MM.1S (cell line): ENCODE data around the gene CCL26.

Experiments
- DNase-seq: peaks from one replicate; pipeline ENCODE4 v3.0.0-alpha.2; 2015
- H2AFZ ChIP-seq: fragments of 300-600 bp; sonication (generic); 2 replicates; pipeline ENCODE4 v1.6.0; 2016; ENCODE audit warnings: antibody characterized with exemption, low read length
- H3F3A ChIP-seq: fragments of 300-600 bp; sonication (generic); 2 replicates; pipeline ENCODE4 v1.6.1; 2016; ENCODE audit warnings: mild to moderate bottlenecking, antibody characterized with exemption, low read length, moderate library complexity, mixed read lengths; ENCODE audit not compliant: insufficient read depth
- H3K27ac ChIP-seq: fragments of 300-600 bp; sonication (generic); 2 replicates; pipeline ENCODE4 v1.5.1; 2016; ENCODE audit warnings: mild to moderate bottlenecking, low read length
- H3K27me3 ChIP-seq: fragments of 300-600 bp; sonication (generic); replicated peaks from 2 replicates; pipeline ENCODE4 v1.6.0; 2016; ENCODE audit warnings: low read length; ENCODE audit not compliant: insufficient read depth
- H3K36me3 ChIP-seq: fragments of 300-600 bp; sonication (generic); replicated peaks from 2 replicates; pipeline ENCODE4 v1.6.1; 2016; ENCODE audit warnings: mild to moderate bottlenecking, low read length, mixed read lengths; ENCODE audit not compliant: insufficient read depth
- H3K4me1 ChIP-seq: fragments of 300-600 bp; sonication (generic); 2 replicates; pipeline ENCODE4 v1.6.1; 2016; ENCODE audit warnings: low read length, mixed read lengths
- H3K4me2 ChIP-seq: fragments of 300-600 bp; sonication (generic); 2 replicates; pipeline ENCODE4 v1.6.0; 2016; ENCODE audit warnings: low read depth, low read length
- H3K4me3 ChIP-seq: fragments of 300-600 bp; sonication (generic); 2 replicates; pipeline ENCODE4 v1.5.1; 2016; ENCODE audit warnings: low read length, mixed read lengths
- H3K79me2 ChIP-seq: fragments of 300-600 bp; sonication (generic); 2 replicates; pipeline ENCODE4 v1.6.1; 2016; ENCODE audit warnings: mixed run types, low read length, mixed read lengths
- H3K9ac ChIP-seq: fragments of 300-600 bp; sonication (generic); 2 replicates; pipeline ENCODE4 v1.6.1; 2016; ENCODE audit warnings: low read length, mixed read lengths
- H3K9me2 ChIP-seq: fragments of 300-600 bp; sonication (generic); replicated peaks from 2 replicates; pipeline ENCODE4 v1.6.1; 2016; ENCODE audit warnings: mild to moderate bottlenecking, low read length, mixed read lengths; ENCODE audit not compliant: insufficient read depth
- H3K9me3 ChIP-seq: fragments of 300-600 bp; sonication (generic); replicated peaks from 2 replicates; pipeline ENCODE4 v1.6.1; 2016; ENCODE audit warnings: mild to moderate bottlenecking, low read length, mixed read lengths; ENCODE audit not compliant: insufficient read depth
- H4K20me1 ChIP-seq: fragments of 300-600 bp; sonication (generic); 2 replicates; pipeline ENCODE4 v1.6.1; 2016; ENCODE audit warnings: mild to moderate bottlenecking, low read length, moderate library complexity, mixed read lengths; ENCODE audit not compliant: insufficient read depth
- EZH2 ChIP-seq: fragments of 300-600 bp; sonication (generic); optimal IDR thresholded peaks from 2 replicates; pipeline ENCODE3; 2017; ENCODE audit warnings: low read depth, mild to moderate bottlenecking, antibody characterized with exemption, low read length, mixed read lengths
- EZH2phosphoT487 ChIP-seq: fragments of 300-600 bp; sonication (generic); IDR thresholded peaks from 2 replicates; pipeline ENCODE4 v1.6.1; 2018; ENCODE audit warnings: antibody characterized with exemption, low read length
- TF ChIP-seq, protein P1 (sequence below): fragments of 300-600 bp; sonication (generic); IDR thresholded peaks from 2 replicates; pipeline ENCODE4 v1.5.1; 2016; ENCODE audit warnings: antibody characterized with exemption, low read length, mixed read lengths

The CCL26 gene

DNA sequence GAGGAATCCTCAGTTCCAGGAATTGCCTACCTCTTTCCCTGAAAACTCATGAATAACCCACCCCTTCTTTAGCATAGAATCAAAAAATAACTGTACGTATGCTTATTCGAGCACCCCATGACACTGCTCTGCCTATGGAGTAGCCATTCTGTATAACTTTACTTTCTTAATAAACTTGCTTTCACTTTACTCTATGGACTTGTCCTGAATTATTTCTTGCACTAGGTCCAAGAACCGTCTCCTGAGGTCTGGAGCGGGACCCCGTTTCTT is 30.5 kb upstream of the CCL26 start:
- TF ChIP-seq, protein P1, sequence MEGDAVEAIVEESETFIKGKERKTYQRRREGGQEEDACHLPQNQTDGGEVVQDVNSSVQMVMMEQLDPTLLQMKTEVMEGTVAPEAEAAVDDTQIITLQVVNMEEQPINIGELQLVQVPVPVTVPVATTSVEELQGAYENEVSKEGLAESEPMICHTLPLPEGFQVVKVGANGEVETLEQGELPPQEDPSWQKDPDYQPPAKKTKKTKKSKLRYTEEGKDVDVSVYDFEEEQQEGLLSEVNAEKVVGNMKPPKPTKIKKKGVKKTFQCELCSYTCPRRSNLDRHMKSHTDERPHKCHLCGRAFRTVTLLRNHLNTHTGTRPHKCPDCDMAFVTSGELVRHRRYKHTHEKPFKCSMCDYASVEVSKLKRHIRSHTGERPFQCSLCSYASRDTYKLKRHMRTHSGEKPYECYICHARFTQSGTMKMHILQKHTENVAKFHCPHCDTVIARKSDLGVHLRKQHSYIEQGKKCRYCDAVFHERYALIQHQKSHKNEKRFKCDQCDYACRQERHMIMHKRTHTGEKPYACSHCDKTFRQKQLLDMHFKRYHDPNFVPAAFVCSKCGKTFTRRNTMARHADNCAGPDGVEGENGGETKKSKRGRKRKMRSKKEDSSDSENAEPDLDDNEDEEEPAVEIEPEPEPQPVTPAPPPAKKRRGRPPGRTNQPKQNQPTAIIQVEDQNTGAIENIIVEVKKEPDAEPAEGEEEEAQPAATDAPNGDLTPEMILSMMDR = no peak
- TF ChIP-seq EZH2 = no peak
- no peak for TF ChIP-seq EZH2phosphoT487
- no peak overlapping the region for H2AFZ ChIP-seq
- no peak overlapping the region for H3K9ac ChIP-seq
- H3F3A ChIP-seq = no peaks in the 10 kb centered on the region
- H3K27ac ChIP-seq = no peak overlapping the region
- no peaks in the 10 kb centered on the region for H3K9me2 ChIP-seq
- H3K4me2 ChIP-seq = no peak overlapping the region
- no peak for DNase-seq
- no peaks in the 10 kb centered on the region for H3K79me2 ChIP-seq
- H3K27me3 ChIP-seq = no peaks in the 10 kb centered on the region
- no peaks in the 10 kb centered on the region for H4K20me1 ChIP-seq
- no peaks in the 10 kb centered on the region for H3K4me1 ChIP-seq
- H3K9me3 ChIP-seq = no peaks in the 10 kb centered on the region
- H3K4me3 ChIP-seq = no peak overlapping the region
- no peaks in the 10 kb centered on the region for H3K36me3 ChIP-seq

DNA sequence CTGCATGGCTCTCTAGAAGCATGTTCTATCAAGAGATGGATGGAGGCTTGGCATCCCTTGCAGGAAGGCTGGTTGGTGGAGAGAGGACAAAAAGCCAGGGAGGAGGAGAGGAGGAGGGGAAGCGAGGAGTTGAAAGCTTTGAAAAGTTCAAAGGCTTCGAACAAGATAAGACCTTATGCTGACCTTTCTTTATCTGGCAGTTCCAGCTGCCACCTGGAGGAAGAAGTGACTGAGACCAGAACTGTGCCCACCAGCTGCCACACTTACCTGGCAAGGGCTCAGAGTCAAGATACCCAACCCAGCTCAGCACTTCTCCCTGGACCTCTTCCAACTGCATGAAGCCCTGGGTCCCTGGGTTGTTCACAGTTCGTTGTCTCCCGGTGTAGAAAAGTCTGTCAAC is 26.8 kb upstream of the CCL26 start:
- Histone ChIP-seq H3K27ac (no peak overlapping the region), H3K9me3 (no peaks in the 10 kb centered on the region), H2AFZ (no peak overlapping the region), H3F3A (no peaks in the 10 kb centered on the region), H3K4me3 (no peak overlapping the region), H3K27me3 (no peaks in the 10 kb centered on the region), H3K79me2 (no peaks in the 10 kb centered on the region), H3K9me2 (no peaks in the 10 kb centered on the region), H3K9ac (no peak overlapping the region), H3K4me1 (no peaks in the 10 kb centered on the region), H3K36me3 (no peaks in the 10 kb centered on the region), H3K4me2 (no peak overlapping the region), H4K20me1 (no peaks in the 10 kb centered on the region)
- DNase-seq = peak; percentile 7
- TF ChIP-seq, protein P1 = no peak
- TF ChIP-seq EZH2 (no peak), EZH2phosphoT487 (no peak)

DNA sequence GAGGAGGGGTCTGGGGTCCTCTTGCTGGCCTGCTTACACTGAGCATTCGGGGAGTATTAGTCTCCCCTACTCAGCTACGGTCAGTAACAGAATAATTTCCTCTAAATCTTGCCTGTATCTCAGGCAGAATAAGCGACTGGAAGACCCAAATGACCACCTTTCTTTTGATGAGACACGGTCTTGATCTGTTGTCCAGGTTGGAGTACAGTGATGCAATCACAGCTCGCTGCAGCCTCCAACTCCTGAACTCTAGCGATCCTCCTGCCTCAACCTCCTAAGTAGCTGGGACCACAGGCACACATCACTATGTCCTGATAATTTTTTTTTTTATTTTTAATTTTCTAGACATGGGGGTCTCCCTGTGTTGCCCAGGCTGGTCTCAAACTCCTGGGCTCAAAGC is 24.4 kb upstream of the CCL26 start:
- no peak overlapping the region for H3K9ac ChIP-seq
- no peaks in the 10 kb centered on the region for H3K9me3 ChIP-seq
- no peak overlapping the region for H3K4me3 ChIP-seq
- no peak overlapping the region for H2AFZ ChIP-seq
- TF ChIP-seq EZH2 (no peak), EZH2phosphoT487 (no peak)
- TF ChIP-seq, protein P1 = no peak
- no peaks in the 10 kb centered on the region for H3K9me2 ChIP-seq
- no peaks in the 10 kb centered on the region for H3K36me3 ChIP-seq
- no peaks in the 10 kb centered on the region for H3K4me1 ChIP-seq
- no peaks in the 10 kb centered on the region for H4K20me1 ChIP-seq
- H3K4me2 ChIP-seq = no peak overlapping the region
- H3K27ac ChIP-seq = no peak overlapping the region
- H3K27me3 ChIP-seq = no peaks in the 10 kb centered on the region
- DNase-seq = no peak
- H3F3A ChIP-seq = no peaks in the 10 kb centered on the region
- H3K79me2 ChIP-seq = no peaks in the 10 kb centered on the region

DNA sequence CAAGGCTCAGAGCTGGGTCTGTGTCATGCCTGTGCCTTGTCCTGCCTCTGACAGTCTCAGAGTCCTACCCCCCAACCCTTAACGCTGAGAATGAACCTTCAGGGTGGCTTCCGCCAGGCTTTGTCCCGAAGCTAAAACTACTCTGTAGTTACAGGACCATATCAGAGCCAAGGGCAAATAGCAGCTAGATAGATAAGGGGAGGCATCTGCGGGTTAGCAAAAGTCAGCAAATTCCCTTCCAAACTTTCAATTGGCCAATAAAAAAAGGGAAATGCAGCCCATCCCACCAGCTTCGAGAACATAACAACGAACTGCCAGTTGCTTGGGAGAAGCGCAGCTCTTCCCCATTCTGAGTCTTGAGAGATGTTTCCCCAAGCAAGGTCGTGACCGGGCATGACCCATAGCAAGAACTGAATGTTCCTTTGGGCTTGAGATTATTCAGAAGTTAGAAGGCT is 23.8 kb upstream of the CCL26 start:
- H3K4me1 ChIP-seq = no peaks in the 10 kb centered on the region
- H3K27ac ChIP-seq = no peak overlapping the region
- no peaks in the 10 kb centered on the region for H3K36me3 ChIP-seq
- H3K79me2 ChIP-seq = no peaks in the 10 kb centered on the region
- H3K9ac ChIP-seq = no peak overlapping the region
- H3K27me3 ChIP-seq = no peaks in the 10 kb centered on the region
- H3K4me2 ChIP-seq = no peak overlapping the region
- no peaks in the 10 kb centered on the region for H4K20me1 ChIP-seq
- no peak overlapping the region for H2AFZ ChIP-seq
- DNase-seq = no peak
- H3F3A ChIP-seq = no peaks in the 10 kb centered on the region
- no peak overlapping the region for H3K4me3 ChIP-seq
- no peaks in the 10 kb centered on the region for H3K9me3 ChIP-seq
- TF ChIP-seq EZH2 (no peak), EZH2phosphoT487 (no peak)
- TF ChIP-seq, protein P1 = no peak
- no peaks in the 10 kb centered on the region for H3K9me2 ChIP-seq
